ENCODE results near the gene EIF2S3B.
"Not testable (repeated sequence)": the region's sequence is repeated elsewhere in the genome, so short reads cannot be mapped to it uniquely, and the experiment has no call there.

EIF2S3B gene

GRCh38 chr12:10505620-10506019, at the start of gene EIF2S3B:
Gene EIF2S3B, plus strand, starts transcription at chr12:10505890. Its CDS starts 13 bp downstream, at chr12:10505903.
- in situ Hi-C loops (cut with MboI; ENCODE audit: low pct_unique_long_range_greater_than_20kb, low sequenced_read_pairs), result no loop called here
- DNase-seq, result no peak

- no peak for DNase-seq
- in situ Hi-C loops (cut with MboI; ENCODE audit: low pct_unique_long_range_greater_than_20kb, low sequenced_read_pairs), result no loop called here
Observed at GRCh38 chr12:10456856-10457255, 48.8 kb upstream of the EIF2S3B start.

- in situ Hi-C loops (cut with MboI; ENCODE audit: low pct_unique_long_range_greater_than_20kb, low sequenced_read_pairs), result no loop called here
- no peak for DNase-seq
Observed at GRCh38 chr12:10457760-10458159, 47.9 kb upstream of the EIF2S3B start.

DNA sequence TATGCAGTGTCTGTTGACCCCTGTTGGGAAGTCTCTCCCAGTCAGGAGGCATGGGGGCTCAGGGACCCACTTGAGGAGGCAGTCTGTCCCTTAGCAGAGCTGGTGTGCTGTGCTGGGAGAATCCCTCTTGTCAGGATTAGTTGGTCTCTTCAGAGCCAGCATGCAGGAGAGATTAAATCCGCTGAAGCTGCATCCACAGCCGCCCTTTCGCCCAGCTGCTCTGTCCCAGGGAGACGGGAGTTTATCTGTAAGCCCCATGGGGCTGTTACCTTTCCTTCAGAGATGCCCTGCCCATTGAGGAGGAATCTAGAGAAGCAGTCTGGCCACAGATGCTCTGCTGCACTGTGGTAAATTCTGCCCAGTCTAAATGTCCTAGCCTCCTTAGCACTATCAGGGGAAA, 39.4 kb upstream of the EIF2S3B start:
- DNase-seq, result no peak
- in situ Hi-C loops (cut with MboI; ENCODE audit: low pct_unique_long_range_greater_than_20kb, low sequenced_read_pairs), result no loop called here

GRCh38 chr12:10469701-10470100, 36.0 kb upstream of the EIF2S3B start:
- no peak for DNase-seq
- in situ Hi-C loops (cut with MboI; ENCODE audit: low pct_unique_long_range_greater_than_20kb, low sequenced_read_pairs), result no loop called here

DNA sequence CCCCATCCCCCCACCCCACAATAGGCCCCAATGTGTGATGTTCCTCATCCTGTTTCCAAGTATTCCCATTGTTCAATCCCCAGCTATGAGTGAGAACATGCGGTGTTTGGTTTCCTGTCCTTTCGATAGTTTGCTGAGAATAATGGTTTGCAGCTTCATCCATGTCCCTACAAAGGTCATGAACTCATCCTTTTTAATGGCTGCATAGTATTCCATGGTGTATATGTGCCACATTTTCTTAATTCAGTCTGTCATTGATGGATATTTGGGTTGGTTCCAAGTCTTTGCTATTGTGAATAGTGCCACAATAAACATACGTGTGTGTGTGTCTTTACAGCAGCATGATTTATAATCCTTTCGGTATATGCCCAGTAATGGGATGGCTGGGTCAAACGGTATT, 32.9 kb upstream of the EIF2S3B start:
- DNase-seq; in situ Hi-C loops (cut with MboI; ENCODE audit: low pct_unique_long_range_greater_than_20kb, low sequenced_read_pairs): not testable (repeated sequence)

- DNase-seq; in situ Hi-C loops (cut with MboI; ENCODE audit: low pct_unique_long_range_greater_than_20kb, low sequenced_read_pairs): not testable (repeated sequence)
Observed at GRCh38 chr12:10481901-10482300, 23.8 kb upstream of the EIF2S3B start.

DNA sequence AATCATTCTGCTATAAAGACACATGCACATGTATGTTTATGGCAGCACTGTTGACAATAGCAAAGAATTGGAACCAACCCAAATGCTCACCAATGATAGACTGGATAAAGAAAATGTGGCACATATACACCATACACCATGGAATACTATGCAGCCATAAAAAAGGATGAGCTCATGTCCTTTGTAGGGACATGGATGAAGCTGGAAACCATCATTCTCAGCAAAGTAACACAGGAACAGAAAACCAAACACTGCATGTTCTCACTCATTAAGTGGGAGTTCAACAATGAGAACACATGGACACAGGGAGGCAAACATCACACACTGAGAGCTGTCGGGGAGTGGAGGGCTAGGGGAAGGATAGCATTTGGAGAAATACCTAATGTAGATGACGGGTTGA, 18.4 kb upstream of the EIF2S3B start:
- DNase-seq; in situ Hi-C loops (cut with MboI; ENCODE audit: low pct_unique_long_range_greater_than_20kb, low sequenced_read_pairs): not testable (repeated sequence)

- in situ Hi-C loops (cut with MboI; ENCODE audit: low pct_unique_long_range_greater_than_20kb, low sequenced_read_pairs), result no loop called here
Observed at GRCh38 chr12:10491766-10492165, 13.9 kb upstream of the EIF2S3B start.

DNA sequence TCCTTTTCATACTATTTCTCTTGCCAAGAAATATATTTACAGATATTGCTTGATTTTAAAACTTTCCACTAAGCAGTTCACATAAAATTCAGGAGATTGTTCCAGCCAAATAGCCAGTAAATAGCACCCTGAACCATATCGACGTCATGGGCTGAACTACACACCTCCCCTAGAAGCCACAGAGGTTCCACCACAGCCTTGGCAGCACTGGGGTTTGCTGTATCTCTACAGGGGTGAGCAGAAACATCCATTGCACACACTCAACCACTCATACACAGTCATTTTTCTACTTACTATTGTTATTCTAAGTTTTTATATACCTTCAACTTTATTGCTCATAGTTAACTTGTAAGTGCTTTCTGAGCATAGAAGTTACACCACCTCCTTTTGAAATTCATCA, 8.1 kb upstream of the EIF2S3B start:
- no peak for DNase-seq
- in situ Hi-C loops (cut with MboI; ENCODE audit: low pct_unique_long_range_greater_than_20kb, low sequenced_read_pairs), result no loop called here

More at GRCh38 chr12:10491766-10492165, 13.9 kb upstream of the EIF2S3B start:
- DNase-seq, result no peak

GRCh38 chr12:10498042-10498441, 7.6 kb upstream of the EIF2S3B start:
- in situ Hi-C loops (cut with MboI; ENCODE audit: low pct_unique_long_range_greater_than_20kb, low sequenced_read_pairs), result no loop called here
- DNase-seq, result no peak

DNA sequence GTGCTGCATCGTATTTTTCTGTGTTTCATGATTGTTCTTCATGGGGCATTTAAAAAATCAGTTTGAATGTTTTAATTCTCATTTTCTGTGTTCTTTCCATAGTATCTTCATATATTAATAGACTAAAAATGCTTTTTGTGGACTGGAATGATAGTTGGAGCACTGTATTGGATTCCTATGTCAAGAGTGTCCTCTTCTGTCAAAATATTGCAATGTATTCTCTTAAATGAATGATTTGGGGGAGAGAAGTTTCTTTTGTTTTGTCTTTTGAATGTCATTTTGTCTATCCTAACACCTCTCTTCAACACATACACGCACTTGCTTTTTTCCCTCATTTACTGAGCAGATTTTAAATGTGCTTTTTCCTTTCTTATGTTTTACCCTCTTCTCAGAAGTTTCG, 4.7 kb upstream of the EIF2S3B start:
- in situ Hi-C loops (cut with MboI; ENCODE audit: low pct_unique_long_range_greater_than_20kb, low sequenced_read_pairs), result no loop called here
- DNase-seq, result peak; percentile 14

DNA sequence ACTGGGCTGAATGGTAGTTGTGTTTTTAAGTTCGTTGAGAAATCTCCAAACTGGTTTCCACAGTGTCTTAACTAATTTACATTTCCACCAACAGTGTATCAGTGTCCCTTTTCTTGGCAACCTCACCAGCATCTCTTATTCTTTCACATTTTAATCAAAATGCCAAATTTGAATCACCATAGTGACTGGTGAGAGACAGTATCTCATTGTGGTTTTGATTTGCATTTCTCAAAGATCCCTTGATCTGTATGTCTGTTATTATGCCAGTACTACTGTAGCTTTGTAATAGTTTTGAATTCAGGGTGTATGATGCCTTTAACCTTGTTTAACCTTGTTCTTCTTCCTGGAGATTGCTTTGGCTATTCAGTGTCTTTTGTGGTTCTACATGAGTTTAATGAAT, 2.2 kb upstream of the EIF2S3B start:
- in situ Hi-C loops (cut with MboI; ENCODE audit: low pct_unique_long_range_greater_than_20kb, low sequenced_read_pairs), result no loop called here
- DNase-seq, result no peak

DNA sequence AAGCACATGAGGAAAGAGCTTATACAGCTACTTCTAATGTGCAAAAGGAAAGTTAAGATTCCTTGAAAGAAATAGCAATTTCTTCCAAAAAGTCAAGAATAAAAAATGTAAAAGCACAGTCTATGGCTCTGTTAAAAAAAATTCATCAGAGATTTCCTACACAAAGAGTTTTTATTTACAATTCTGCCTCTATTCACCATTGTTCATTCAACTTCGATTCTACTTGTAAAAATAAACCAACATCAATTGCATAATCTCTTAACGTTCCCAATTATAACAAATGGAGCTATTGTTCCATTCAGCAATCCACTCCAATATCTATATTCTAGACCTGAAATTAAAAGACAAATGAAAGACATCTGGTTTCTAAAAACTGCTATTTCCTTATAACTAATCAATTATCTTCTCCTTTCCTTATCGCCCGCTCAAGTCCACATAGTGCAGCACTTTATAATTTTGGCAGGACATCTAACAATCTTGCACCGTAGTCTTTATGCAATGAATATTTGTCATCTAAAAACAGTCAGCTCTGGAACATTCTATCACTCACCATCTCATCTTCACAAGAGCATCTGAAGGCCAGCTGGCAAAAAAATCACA, 6.2 kb downstream of the EIF2S3B start:
- DNase-seq, result no peak
- in situ Hi-C loops (cut with MboI; ENCODE audit: low pct_unique_long_range_greater_than_20kb, low sequenced_read_pairs), result no loop called here

DNA sequence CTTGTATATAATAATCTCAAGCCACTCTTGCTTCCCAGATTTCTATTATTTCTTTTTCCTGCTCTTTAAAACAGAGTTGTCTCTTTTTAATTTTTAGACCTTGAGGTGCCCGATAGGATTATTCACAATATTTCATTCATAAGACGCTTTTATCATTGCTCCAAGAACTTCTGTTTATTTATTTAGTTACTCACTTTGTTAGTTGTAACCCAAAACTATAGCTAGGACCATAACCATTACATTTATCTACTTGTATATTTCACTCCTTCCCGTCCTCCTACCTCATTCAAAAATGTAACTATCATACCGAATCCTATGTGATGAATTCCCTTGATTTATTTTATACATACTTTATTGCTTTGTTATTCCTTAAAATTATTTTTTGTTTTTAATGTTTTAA, 7.1 kb downstream of the EIF2S3B start:
- in situ Hi-C loops (cut with MboI; ENCODE audit: low pct_unique_long_range_greater_than_20kb, low sequenced_read_pairs), result no loop called here
- DNase-seq, result no peak

DNA sequence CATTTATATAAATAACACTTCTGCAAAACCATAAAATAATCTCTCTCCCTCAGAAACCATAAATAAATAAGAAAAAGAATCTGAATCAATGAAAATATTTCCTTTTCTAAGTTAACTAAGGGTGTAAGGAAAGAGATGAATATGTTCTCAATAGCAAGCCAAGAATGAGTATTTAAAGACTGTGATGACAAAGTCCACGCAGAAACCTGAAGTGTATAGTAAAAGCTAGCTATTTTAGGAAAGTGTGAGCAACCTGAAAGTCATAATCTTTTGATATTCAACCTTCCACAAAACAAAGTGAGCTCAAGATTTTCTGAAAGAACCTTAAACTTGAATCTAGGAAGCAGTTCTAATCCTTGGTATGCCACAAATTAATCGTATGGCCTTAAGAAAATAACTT, 15.9 kb downstream of the EIF2S3B start:
- in situ Hi-C loops (cut with MboI; ENCODE audit: low pct_unique_long_range_greater_than_20kb, low sequenced_read_pairs), result no loop called here
- DNase-seq, result no peak

GRCh38 chr12:10528174-10528953, 22.7 kb downstream of the EIF2S3B start:
- no peak for DNase-seq
- in situ Hi-C loops (cut with MboI; ENCODE audit: low pct_unique_long_range_greater_than_20kb, low sequenced_read_pairs), result no loop called here

- in situ Hi-C loops (cut with MboI; ENCODE audit: low pct_unique_long_range_greater_than_20kb, low sequenced_read_pairs), result no loop called here
Observed at GRCh38 chr12:10529603-10530002, 23.9 kb downstream of the EIF2S3B start.

GRCh38 chr12:10537721-10538120, 32.0 kb downstream of the EIF2S3B start:
- in situ Hi-C loops (cut with MboI; ENCODE audit: low pct_unique_long_range_greater_than_20kb, low sequenced_read_pairs), result no loop called here
- DNase-seq, result no peak

More at GRCh38 chr12:10529603-10530002, 23.9 kb downstream of the EIF2S3B start:
- DNase-seq, result no peak

GRCh38 chr12:10540776-10541205, 35.1 kb downstream of the EIF2S3B start:
- DNase-seq, result no peak
- in situ Hi-C loops (cut with MboI; ENCODE audit: low pct_unique_long_range_greater_than_20kb, low sequenced_read_pairs), result no loop called here

DNA sequence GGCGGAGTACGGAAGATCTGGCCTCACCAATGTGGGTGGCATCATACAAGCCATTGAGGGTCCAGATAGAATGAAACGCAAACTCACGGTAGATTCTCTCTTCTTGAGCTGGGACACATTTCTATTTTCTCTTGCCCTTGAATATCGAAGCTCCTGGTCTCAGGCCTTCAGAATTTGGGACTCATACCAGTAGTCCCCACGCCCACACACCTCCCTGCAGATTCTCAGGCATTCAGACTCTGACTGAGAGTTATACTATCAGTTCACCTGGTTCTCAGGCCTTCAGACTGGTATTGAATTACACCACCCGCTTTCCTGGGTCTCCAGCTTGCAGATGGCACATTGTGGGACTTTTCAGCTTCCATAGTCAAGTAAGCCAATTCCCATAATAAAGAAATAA, 37.8 kb downstream of the EIF2S3B start:
- no peak for DNase-seq
- in situ Hi-C loops (cut with MboI; ENCODE audit: low pct_unique_long_range_greater_than_20kb, low sequenced_read_pairs), result no loop called here

All from KBM-7 (cell line).